Ishikawa (cell line): ENCODE results near the gene CHN1.

Source experiments
- CEBPB ChIP-seq: IDR thresholded peaks from 2 replicates; pipeline ENCODE4 v1.6.1; 2012
- CREB1 ChIP-seq: IDR thresholded peaks from 2 replicates; pipeline ENCODE4 v1.6.1; 2012; ENCODE audit warnings: low read depth
- EGR1 ChIP-seq: IDR thresholded peaks from 2 replicates; pipeline ENCODE4 v1.6.1; 2012
- EP300 ChIP-seq: IDR thresholded peaks from 2 replicates; pipeline ENCODE4 v1.6.1; 2012; ENCODE audit warnings: borderline replicate concordance
- FOXM1 ChIP-seq: IDR thresholded peaks from 2 replicates; pipeline ENCODE4 v1.6.1; 2012; ENCODE audit warnings: low read depth, borderline replicate concordance
- MAX ChIP-seq: IDR thresholded peaks from 2 replicates; pipeline ENCODE4 v1.6.1; 2012
- NFIC ChIP-seq: IDR thresholded peaks from 2 replicates; pipeline ENCODE4 v1.6.1; 2012
- RAD21 ChIP-seq: IDR thresholded peaks from 2 replicates; pipeline ENCODE4 v1.6.1; 2012; ENCODE audit warnings: low read depth
- TAF1 ChIP-seq: IDR thresholded peaks from 2 replicates; pipeline ENCODE4 v1.6.1; 2012; ENCODE audit warnings: low read depth, mild to moderate bottlenecking
- TCF12 ChIP-seq: IDR thresholded peaks from 2 replicates; pipeline ENCODE4 v1.6.1; 2012; ENCODE audit warnings: low read depth
- TEAD4 ChIP-seq: IDR thresholded peaks from 2 replicates; pipeline ENCODE4 v1.6.1; 2012
- USF1 ChIP-seq: IDR thresholded peaks from 2 replicates; pipeline ENCODE4 v1.6.1; 2012
- YY1 ChIP-seq: IDR thresholded peaks from 2 replicates; pipeline ENCODE4 v1.6.1; 2012; ENCODE audit warnings: low read depth
- ZBTB7A ChIP-seq: IDR thresholded peaks from 2 replicates; pipeline ENCODE4 v1.6.1; 2012; ENCODE audit warnings: low read depth
- TF ChIP-seq, protein P1 (sequence below): IDR thresholded peaks from 2 replicates; pipeline ENCODE4 v1.6.1; 2012; ENCODE audit warnings: low read depth, mild to moderate bottlenecking

The CHN1 gene

DNA sequence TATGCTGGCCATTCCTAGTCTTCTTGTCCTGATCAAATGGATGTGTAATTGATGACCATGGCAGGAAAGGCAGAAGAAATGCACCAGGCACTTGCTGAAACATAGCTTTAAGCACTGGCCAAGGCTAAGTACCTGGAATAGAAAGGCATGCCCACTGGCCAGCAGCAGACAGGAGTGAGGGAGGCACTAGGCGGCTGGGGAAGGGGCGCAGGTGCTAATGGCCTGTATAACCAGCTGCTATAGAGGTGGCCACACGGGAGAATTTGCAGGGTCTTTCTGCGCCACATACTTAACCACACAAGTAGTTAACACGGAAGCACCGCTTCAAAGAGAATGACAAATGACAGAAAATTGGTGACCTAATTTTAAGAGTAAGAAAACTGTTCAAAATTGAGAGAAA, 174.6 kb downstream of the CHN1 start:
- TF ChIP-seq CEBPB (no peak), ZBTB7A (no peak), FOXM1 (no peak), MAX (no peak), TAF1 (no peak), TCF12 (no peak)
- TF ChIP-seq, protein P1, sequence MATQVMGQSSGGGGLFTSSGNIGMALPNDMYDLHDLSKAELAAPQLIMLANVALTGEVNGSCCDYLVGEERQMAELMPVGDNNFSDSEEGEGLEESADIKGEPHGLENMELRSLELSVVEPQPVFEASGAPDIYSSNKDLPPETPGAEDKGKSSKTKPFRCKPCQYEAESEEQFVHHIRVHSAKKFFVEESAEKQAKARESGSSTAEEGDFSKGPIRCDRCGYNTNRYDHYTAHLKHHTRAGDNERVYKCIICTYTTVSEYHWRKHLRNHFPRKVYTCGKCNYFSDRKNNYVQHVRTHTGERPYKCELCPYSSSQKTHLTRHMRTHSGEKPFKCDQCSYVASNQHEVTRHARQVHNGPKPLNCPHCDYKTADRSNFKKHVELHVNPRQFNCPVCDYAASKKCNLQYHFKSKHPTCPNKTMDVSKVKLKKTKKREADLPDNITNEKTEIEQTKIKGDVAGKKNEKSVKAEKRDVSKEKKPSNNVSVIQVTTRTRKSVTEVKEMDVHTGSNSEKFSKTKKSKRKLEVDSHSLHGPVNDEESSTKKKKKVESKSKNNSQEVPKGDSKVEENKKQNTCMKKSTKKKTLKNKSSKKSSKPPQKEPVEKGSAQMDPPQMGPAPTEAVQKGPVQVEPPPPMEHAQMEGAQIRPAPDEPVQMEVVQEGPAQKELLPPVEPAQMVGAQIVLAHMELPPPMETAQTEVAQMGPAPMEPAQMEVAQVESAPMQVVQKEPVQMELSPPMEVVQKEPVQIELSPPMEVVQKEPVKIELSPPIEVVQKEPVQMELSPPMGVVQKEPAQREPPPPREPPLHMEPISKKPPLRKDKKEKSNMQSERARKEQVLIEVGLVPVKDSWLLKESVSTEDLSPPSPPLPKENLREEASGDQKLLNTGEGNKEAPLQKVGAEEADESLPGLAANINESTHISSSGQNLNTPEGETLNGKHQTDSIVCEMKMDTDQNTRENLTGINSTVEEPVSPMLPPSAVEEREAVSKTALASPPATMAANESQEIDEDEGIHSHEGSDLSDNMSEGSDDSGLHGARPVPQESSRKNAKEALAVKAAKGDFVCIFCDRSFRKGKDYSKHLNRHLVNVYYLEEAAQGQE = no peak

- no peak for TF ChIP-seq CEBPB
- TF ChIP-seq TAF1 = no peak
- no peak for TF ChIP-seq NFIC
- TF ChIP-seq CREB1 = no peak
- TF ChIP-seq TEAD4 = no peak
- TF ChIP-seq TCF12 = no peak
- no peak for TF ChIP-seq MAX
- TF ChIP-seq FOXM1 = no peak
- TF ChIP-seq, protein P1 = no peak
- no peak for TF ChIP-seq YY1
- TF ChIP-seq EGR1 = no peak
- TF ChIP-seq USF1 = no peak
- TF ChIP-seq ZBTB7A = no peak
- no peak for TF ChIP-seq EP300
These were observed 175.6 kb downstream of the CHN1 start for GRCh38 chr2:174829550-174829949.

DNA sequence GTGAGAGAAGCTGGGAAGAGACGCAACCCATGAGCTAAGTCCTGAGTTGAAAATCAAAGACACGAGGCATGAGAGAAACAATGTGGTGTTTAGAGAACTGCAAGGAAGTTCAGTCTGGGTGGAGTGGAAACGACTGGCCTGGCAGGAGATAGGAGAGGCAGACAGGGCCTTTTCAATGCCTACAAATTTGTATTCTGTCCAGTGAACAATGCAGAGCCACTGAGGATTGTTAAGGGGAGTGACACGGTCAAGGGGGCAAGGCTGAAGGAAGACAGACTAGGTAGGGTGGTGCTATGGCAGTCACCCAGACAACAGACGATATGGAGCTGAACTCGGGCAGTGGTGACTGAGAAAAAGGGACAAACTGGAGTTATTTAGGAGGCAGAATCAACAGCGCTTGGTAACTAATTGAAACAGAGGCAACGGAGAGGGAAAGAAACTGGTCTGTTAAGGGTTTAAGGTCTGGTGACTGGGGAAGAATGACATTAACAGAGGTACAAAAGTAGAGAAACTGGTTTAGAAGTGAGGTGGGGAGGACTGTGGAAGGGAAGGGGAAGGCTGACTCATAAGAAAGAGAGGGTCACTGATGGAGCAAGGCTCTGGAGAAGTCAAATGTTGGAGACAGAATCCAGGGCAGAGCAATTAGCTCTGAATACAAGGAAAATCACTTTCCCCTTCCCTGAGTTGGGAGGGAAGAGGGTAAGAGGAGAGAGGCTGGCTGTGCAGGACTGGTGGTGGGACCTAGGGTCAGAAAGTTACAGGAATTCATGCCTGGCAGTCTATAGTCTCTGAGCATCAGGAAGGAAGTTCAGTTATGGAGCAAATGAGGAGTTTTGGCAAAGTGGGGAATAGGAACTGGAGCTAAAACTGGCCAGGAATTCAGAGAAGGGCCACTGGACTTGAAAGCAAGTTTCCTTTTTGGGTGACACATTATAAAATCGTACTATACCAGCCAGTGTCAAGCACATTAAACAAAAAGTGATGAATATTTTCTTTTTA, 177.5 kb downstream of the CHN1 start:
- no peak for TF ChIP-seq MAX
- TF ChIP-seq YY1 = no peak

DNA sequence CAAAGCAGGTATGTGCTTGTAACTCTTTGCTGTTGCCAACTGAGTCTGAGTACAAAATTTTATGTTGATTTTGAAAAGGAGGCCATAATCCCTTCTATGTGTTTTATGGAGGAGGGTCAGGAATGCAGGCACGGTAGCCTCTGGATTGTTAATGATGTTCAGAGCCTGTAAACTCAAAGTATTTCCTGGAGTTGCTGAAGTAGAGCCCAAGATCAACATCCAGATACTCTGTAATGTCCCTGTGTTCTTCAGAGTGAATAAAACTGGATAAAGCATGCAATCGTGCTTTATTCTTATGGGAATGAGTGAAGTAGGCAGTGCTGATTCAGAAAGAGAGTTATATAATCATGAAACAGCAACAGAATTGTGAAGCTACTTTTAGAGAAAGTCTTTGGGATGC, 179.1 kb downstream of the CHN1 start:
- TF ChIP-seq MAX (no peak), EP300 (no peak), NFIC (no peak), EGR1 (no peak), TAF1 (no peak), USF1 (no peak), YY1 (no peak), RAD21 (no peak), TEAD4 (no peak), FOXM1 (no peak), ZBTB7A (no peak), CEBPB (no peak), CREB1 (no peak), TCF12 (no peak)
- TF ChIP-seq, protein P1 = no peak
